Measurements from ENCODE around the gene PPP1R9A. TPM values are rescaled to one million over a fixed set of nuclear protein-coding genes. Genes with fewer than 3 reads are reported as not detected.

Gene PPP1R9A
- polyA plus RNA-seq, 1 experiment = 0.02 TPM

DNA sequence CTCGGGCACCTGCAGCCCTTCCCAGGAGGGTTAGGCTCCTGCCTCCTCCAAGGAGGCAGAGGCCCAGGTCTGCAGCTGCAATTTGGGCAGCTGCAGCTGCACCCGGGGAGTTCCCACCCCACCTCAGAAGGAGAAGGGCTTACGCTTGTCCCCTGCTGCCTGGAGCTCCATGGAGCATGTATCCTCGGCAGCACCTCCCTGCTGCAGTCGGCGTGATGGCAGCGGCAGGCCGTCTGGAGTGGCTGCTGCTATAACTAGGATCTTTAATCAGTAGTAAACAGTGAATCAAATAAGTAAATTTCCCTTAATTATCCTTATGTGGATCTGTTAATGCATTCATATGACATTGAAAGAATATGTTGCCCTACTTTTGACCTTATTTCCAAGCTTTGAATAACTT, 250.0 kb downstream of the PPP1R9A start:
- H3K9me3 ChIP-seq (ENCODE audit: control insufficient read depth, insufficient read depth, low read length) = no peaks in the 10 kb centered on the region
- ChIA-PET CTCF (no interaction called here), POLR2A (no interaction called here)
- H3K4me3 ChIP-seq (ENCODE audit: low read depth, low read length) = no peak overlapping the region
- DNase-seq (ENCODE audit: low read depth, low spot score) = no peak
- TF ChIP-seq, protein P1, sequence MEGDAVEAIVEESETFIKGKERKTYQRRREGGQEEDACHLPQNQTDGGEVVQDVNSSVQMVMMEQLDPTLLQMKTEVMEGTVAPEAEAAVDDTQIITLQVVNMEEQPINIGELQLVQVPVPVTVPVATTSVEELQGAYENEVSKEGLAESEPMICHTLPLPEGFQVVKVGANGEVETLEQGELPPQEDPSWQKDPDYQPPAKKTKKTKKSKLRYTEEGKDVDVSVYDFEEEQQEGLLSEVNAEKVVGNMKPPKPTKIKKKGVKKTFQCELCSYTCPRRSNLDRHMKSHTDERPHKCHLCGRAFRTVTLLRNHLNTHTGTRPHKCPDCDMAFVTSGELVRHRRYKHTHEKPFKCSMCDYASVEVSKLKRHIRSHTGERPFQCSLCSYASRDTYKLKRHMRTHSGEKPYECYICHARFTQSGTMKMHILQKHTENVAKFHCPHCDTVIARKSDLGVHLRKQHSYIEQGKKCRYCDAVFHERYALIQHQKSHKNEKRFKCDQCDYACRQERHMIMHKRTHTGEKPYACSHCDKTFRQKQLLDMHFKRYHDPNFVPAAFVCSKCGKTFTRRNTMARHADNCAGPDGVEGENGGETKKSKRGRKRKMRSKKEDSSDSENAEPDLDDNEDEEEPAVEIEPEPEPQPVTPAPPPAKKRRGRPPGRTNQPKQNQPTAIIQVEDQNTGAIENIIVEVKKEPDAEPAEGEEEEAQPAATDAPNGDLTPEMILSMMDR (IDR thresholded peaks at IDR 0.05; ENCODE audit: low read depth, low read length) = no peak
- no peak overlapping the region for H3K27ac ChIP-seq (ENCODE audit: low read depth, low read length)
- no peaks in the 10 kb centered on the region for H3K27me3 ChIP-seq (ENCODE audit: control insufficient read depth, insufficient read depth, low read length)

DNA sequence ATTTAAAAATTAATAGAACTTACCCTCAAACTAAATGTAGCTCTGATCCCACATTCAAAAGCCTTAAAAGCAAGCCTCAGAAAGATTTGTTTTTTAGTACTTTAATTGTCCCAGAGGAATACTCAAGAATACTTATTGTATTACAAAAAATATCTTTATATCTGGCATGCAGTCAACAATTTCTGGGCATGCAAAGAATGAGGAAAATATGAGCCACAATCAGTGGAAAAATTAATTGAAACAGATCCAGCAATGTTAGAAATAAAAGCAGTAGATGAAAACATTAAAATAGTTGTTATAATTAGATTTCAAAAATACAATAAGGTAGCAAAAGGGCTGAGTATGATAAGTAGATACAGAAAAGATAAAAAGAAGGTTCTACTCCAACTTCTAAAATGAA, 262.3 kb downstream of the PPP1R9A start:
- Histone ChIP-seq H3K27me3 (ENCODE audit: control insufficient read depth, insufficient read depth, low read length) (no peaks in the 10 kb centered on the region), H3K27ac (ENCODE audit: low read depth, low read length) (no peak overlapping the region), H3K9me3 (ENCODE audit: control insufficient read depth, insufficient read depth, low read length) (no peaks in the 10 kb centered on the region), H3K4me3 (ENCODE audit: low read depth, low read length) (no peak overlapping the region)
- DNase-seq (ENCODE audit: low read depth, low spot score) = no peak
- TF ChIP-seq, protein P1 (IDR thresholded peaks at IDR 0.05; ENCODE audit: low read depth, low read length) = no peak
- ChIA-PET CTCF (no interaction called here), POLR2A (no interaction called here)

DNA sequence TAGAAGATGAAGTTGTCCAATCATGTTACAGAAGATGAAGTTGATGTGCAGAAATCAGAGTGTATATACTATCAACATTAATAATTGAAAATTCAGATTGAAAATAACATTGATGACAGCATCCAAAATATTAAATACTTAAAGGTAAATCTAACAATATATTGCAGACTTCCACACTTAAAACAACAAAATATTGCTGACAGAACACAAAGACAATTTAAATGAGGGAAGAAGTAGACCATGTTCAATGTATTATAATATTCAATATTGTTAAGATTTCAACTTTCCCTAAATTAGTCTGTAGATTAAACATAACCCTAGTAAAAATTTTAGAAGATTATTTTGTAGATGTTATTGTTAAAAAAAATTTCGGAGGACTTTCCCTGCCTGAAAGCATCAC, 265.0 kb downstream of the PPP1R9A start:
- no peaks in the 10 kb centered on the region for H3K27me3 ChIP-seq (ENCODE audit: control insufficient read depth, insufficient read depth, low read length)
- no peak for DNase-seq (ENCODE audit: low read depth, low spot score)
- no peak overlapping the region for H3K4me3 ChIP-seq (ENCODE audit: low read depth, low read length)
- TF ChIP-seq, protein P1 (IDR thresholded peaks at IDR 0.05; ENCODE audit: low read depth, low read length) = no peak
- ChIA-PET CTCF (no interaction called here), POLR2A (no interaction called here)
- no peak overlapping the region for H3K27ac ChIP-seq (ENCODE audit: low read depth, low read length)
- H3K9me3 ChIP-seq (ENCODE audit: control insufficient read depth, insufficient read depth, low read length) = no peaks in the 10 kb centered on the region

DNA sequence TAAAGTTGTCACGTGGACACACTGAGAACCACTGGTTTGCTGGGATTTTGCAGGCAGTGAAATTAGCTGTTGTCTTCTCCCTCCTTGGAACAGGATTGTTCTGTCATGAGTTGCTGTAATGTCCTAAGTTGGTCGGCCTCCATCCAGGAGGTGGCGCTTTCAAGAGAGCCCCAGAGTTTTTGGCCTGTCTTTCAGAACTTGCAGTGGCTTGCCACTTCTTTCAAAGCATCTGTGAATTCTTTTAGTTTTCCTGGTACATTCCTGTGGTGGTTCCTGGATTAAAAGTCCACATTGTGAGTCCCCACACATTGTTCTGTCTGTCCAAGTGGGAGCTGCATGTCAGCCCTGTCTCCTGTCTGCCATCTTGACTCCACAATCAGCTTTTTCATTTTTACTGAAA, 283.1 kb downstream of the PPP1R9A start:
- no peak overlapping the region for H3K4me3 ChIP-seq (ENCODE audit: low read depth, low read length)
- no peaks in the 10 kb centered on the region for H3K27me3 ChIP-seq (ENCODE audit: control insufficient read depth, insufficient read depth, low read length)
- no peak for DNase-seq (ENCODE audit: low read depth, low spot score)
- H3K9me3 ChIP-seq (ENCODE audit: control insufficient read depth, insufficient read depth, low read length) = no peaks in the 10 kb centered on the region
- TF ChIP-seq, protein P1 (IDR thresholded peaks at IDR 0.05; ENCODE audit: low read depth, low read length) = peak; percentile 31
- ChIA-PET POLR2A (no interaction called here), CTCF (interaction anchor here (0.7 to 3.6 kb wide), 5 partner anchors 9 to 289 kb away, joined by 3 to 34 read pairs (median 5); no protein-coding TSS in a partner anchor)
- no peak overlapping the region for H3K27ac ChIP-seq (ENCODE audit: low read depth, low read length)

DNA sequence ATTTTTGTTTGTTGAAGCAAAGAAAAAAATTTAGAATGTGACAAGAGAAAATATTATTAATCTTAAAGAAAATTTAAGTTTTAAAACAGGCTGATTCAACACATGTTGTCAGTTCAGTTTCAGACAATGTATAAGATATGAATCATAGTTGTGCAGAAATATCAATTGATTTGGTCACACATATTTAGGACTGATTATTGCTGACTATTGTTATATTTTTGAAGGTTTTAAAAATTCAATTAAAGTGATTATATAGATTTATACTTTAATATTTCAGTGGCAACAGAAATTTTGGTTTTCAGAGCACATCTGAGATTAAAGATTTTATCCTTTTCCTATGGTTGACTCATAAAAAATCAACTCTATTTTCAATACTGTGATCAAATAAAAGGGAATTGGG, 284.4 kb downstream of the PPP1R9A start:
- CTCF ChIA-PET = interaction anchor here (1.0 to 3.6 kb wide), 2 partner anchors 55 to 285 kb away, joined by 6 to 34 read pairs; no protein-coding TSS in a partner anchor
- H3K27ac ChIP-seq (ENCODE audit: low read depth, low read length) = no peak overlapping the region
- TF ChIP-seq, protein P1 (IDR thresholded peaks at IDR 0.05; ENCODE audit: low read depth, low read length) = no peak
- no peaks in the 10 kb centered on the region for H3K9me3 ChIP-seq (ENCODE audit: control insufficient read depth, insufficient read depth, low read length)
- no peak for DNase-seq (ENCODE audit: low read depth, low spot score)
- POLR2A ChIA-PET = no interaction called here
- H3K4me3 ChIP-seq (ENCODE audit: low read depth, low read length) = no peak overlapping the region
- H3K27me3 ChIP-seq (ENCODE audit: control insufficient read depth, insufficient read depth, low read length) = no peaks in the 10 kb centered on the region

Data from AG04450 (cell line).